Mesodermal cell (in vitro differentiated cells): Measurements from ENCODE around the gene ZNF491.
"Not testable (repeated sequence)": the region's sequence is repeated elsewhere in the genome, so short reads cannot be mapped to it uniquely, and the experiment has no call there.

Experiments
- H3K27ac ChIP-seq: 2 replicates; pipeline ENCODE4 v1.7.0; 2013; ENCODE audit warnings: mild to moderate bottlenecking, low read depth, low read length, moderate library complexity; ENCODE audit not compliant: severe bottlenecking
- H3K36me3 ChIP-seq: 2 replicates; pipeline ENCODE4 v1.7.1; 2013; ENCODE audit warnings: mild to moderate bottlenecking, low read length, moderate library complexity; ENCODE audit not compliant: control insufficient read depth, insufficient read depth
- H3K4me1 ChIP-seq: one replicate; pipeline ENCODE4 v1.7.1; 2013; ENCODE audit warnings: mild to moderate bottlenecking, low read length; ENCODE audit not compliant: insufficient read depth, control insufficient read depth, poor library complexity, severe bottlenecking
- H3K4me3 ChIP-seq: 2 replicates; pipeline ENCODE4 v1.7.0; 2013; ENCODE audit warnings: low read length, control low read depth, mild to moderate bottlenecking; ENCODE audit not compliant: insufficient read depth, poor library complexity, severe bottlenecking; ENCODE audit errors: extremely low read depth
- H3K9me3 ChIP-seq: 2 replicates; pipeline ENCODE4 v1.7.1; 2013; ENCODE audit warnings: mild to moderate bottlenecking, low read length, moderate library complexity; ENCODE audit not compliant: control insufficient read depth
- WGBS, 2 experiments: methylation state at CpG; one replicate each; pipeline ENCODE4 v1.1.5; 2013; ENCODE audit warnings: missing lambda C conversion rate in 2 of 2; ENCODE audit not compliant: insufficient coverage in 2 of 2; 5-methylcytosine and 5-hydroxymethylcytosine counted together

The ZNF491 gene

DNA sequence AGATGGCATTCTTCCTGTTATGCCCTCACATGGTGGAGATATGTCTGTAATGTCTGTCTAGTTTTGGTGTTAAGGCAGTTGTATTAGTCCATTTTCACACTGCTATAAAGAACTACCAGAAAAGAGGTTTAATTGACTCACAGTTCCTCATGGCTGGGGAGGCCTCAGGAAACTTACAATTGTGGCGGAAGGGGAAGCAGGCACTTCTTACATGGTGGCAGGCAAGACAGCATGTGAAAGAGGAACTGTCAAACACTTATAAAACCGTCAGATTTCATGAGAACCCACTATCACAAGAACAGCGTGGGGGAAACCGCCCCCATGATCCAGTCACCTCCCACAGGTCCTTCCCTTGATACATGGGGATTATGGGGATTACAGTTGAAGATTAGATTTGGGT lies 28.3 kb upstream of the ZNF491 start:
- Histone ChIP-seq H3K27ac (no peak overlapping the region), H3K36me3 (no peaks in the 10 kb centered on the region), H3K9me3 (peaks cover 27% of the 10 kb centered on the region), H3K4me1 (peaks cover 4% of the 10 kb centered on the region), H3K4me3 (no peak overlapping the region)
- WGBS, 2 experiments: 90% methylated on average over 1 to 2 of the region's 4 CpGs

DNA sequence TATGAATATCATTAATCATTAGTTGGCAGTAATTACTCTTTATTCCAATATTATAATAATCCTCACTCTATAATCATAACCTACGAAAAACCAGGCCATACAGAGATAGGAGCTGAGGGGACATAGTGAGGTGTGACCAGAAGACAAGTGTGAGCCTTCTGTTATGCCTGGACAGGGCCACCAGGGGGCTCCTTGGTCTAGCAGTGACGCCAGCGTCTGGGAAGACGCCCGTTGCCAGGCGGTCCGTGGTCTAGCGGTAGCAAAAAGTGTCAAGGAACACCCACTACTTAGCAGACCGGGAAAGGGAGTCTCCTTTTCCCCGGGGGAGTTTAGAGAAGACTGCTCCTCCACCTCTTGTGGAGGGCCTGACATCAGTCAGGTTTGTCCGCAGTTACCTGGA lies 26.8 kb upstream of the ZNF491 start:
- H3K9me3 ChIP-seq: peaks cover 25% of the 10 kb centered on the region
- not testable (repeated sequence) for H3K4me3 ChIP-seq
- WGBS, 2 experiments: 57 to 84% methylated on average over 6 to 9 of the region's 11 CpGs

DNA sequence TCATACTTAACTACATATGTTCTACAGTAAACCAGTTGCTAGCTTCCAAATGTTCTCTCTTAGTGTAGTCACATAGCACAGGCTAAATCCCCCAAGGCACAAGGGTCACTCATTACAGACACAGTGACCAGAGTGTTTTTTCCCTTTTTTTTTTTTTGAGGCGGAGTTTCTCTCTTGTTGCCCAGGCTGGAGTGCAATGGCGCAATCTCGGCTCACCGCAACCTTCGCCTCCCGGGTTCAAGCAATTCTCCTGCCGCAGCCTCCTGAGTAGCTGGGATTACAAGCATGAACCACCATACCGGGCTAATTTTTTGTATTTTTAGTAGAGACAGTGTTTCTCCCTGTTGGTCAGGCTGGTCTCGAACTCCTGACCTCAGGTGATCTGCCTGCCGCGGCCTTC lies 21.7 kb upstream of the ZNF491 start:
- H3K4me3 ChIP-seq, H3K27ac ChIP-seq, H3K4me1 ChIP-seq: not testable (repeated sequence)
- peaks cover 35% of the 10 kb centered on the region for H3K9me3 ChIP-seq
- 85 to 98% methylated on average over 8 to 11 of the region's 11 CpGs for WGBS, 2 experiments
- H3K36me3 ChIP-seq: peaks cover 34% of the 10 kb centered on the region

More for the DNA sequence above, 26.8 kb upstream of the ZNF491 start:
- not testable (repeated sequence) for H3K36me3 ChIP-seq, H3K27ac ChIP-seq, H3K4me1 ChIP-seq

DNA sequence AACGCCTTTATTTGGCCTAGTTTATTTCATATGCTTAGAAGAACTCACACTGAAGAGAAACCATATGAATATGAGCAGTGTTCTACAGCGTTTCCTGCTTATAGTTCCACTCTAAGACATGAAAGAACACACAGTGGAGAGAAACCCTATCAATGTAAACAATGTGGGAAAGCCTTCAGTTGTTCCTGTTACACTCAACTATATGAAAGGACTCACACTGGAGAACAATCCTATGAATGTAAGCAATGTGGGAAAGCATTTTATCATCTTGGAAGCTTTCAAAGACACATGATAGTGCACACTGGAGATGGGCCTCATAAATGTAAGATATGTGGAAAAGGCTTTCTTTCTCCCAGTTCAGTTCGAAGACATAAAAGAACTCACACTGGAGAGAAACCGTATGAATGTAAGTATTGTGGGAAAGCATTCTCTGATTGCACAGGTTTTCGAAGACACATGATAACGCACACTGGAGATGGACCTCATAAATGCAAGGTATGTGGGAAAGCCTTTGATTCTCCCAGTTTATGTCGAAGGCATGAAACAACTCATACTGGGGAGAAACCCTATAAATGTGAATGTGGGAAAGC lies 17.8 kb upstream of the ZNF491 start:
- H3K9me3 ChIP-seq: peaks cover 50% of the 10 kb centered on the region
- no peaks in the 10 kb centered on the region for H3K4me1 ChIP-seq
- H3K36me3 ChIP-seq: peaks cover 47% of the 10 kb centered on the region
- no peak overlapping the region for H3K4me3 ChIP-seq
- H3K27ac ChIP-seq: no peak overlapping the region
- 87 to 97% methylated on average over 5 to 6 of the region's 7 CpGs for WGBS, 2 experiments

GRCh38 chr19:11781295-11782057 lies 16.8 kb upstream of the ZNF491 start:
- H3K4me3 ChIP-seq: no peak overlapping the region
- 93 to 96% methylated on average over 3 to 4 of the region's 5 CpGs for WGBS, 2 experiments
- H3K4me1 ChIP-seq: no peaks in the 10 kb centered on the region
- peaks cover 50% of the 10 kb centered on the region for H3K9me3 ChIP-seq
- no peak overlapping the region for H3K27ac ChIP-seq
- H3K36me3 ChIP-seq: peaks cover 47% of the 10 kb centered on the region

GRCh38 chr19:11783767-11784166 lies 14.6 kb upstream of the ZNF491 start:
- no CpG with 5 or more reads among the region's 1 CpG for WGBS, 2 experiments
- peaks cover 54% of the 10 kb centered on the region for H3K9me3 ChIP-seq
- peaks cover 41% of the 10 kb centered on the region for H3K36me3 ChIP-seq
- H3K4me3 ChIP-seq: no peak overlapping the region
- H3K27ac ChIP-seq: no peak overlapping the region
- H3K4me1 ChIP-seq: no peaks in the 10 kb centered on the region

DNA sequence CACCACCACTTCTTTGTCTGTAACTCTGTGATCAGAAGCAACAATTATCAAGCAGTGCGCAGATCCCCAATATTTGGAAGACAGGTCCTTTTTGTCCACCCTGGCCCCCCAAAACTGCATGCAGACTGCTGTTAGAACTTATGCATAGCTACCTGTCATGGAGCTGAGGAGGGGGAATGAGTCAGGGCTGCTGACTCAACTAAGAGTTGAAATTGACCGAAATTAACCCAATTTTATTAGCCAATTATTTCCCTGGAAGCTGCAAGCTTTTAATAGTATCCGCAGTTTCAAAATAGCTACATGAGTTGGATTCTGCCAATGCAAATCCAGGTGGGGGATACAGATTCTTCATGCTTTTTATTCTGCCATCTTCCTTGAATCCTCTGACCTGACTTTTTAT lies 14.0 kb upstream of the ZNF491 start:
- H3K27ac ChIP-seq: no peak overlapping the region
- no peak overlapping the region for H3K4me3 ChIP-seq
- peaks cover 53% of the 10 kb centered on the region for H3K9me3 ChIP-seq
- 81 to 100% methylated on average over 2 to 3 of the region's 3 CpGs for WGBS, 2 experiments
- peaks cover 35% of the 10 kb centered on the region for H3K36me3 ChIP-seq
- no peaks in the 10 kb centered on the region for H3K4me1 ChIP-seq

- WGBS, 2 experiments: 90 to 91% methylated on average over 2 to 3 of the region's 3 CpGs
- no peak overlapping the region for H3K4me3 ChIP-seq
- no peak overlapping the region for H3K27ac ChIP-seq
- peaks cover 7% of the 10 kb centered on the region for H3K36me3 ChIP-seq
- peaks cover 34% of the 10 kb centered on the region for H3K9me3 ChIP-seq
- H3K4me1 ChIP-seq: no peaks in the 10 kb centered on the region
Observed at GRCh38 chr19:11787536-11787935, 10.8 kb upstream of the ZNF491 start.

DNA sequence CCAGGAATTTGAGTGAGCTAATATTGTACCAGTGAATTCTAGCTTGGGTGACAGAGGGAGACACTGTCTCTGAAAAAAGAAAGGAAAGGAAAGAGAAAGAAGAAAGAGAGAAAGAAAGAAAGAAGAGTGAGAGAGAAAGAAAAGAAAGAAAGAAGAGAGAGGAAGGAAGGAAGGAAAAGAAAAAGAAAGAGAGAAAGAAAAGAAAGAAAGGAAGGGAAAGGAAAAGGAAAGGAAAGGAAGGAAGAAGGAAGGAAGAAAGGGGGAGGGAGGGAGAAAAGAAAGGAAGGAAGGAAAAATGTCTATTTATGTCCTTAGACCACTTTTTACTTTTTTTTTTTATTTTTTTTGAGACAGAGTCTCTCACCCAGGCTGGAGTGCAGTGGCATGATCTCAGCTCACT lies 5.4 kb upstream of the ZNF491 start:
- H3K36me3 ChIP-seq: no peaks in the 10 kb centered on the region
- peaks cover 9% of the 10 kb centered on the region for H3K9me3 ChIP-seq
- peaks cover 6% of the 10 kb centered on the region for H3K4me1 ChIP-seq
- H3K4me3 ChIP-seq: no peak overlapping the region
- H3K27ac ChIP-seq: no peak overlapping the region

DNA sequence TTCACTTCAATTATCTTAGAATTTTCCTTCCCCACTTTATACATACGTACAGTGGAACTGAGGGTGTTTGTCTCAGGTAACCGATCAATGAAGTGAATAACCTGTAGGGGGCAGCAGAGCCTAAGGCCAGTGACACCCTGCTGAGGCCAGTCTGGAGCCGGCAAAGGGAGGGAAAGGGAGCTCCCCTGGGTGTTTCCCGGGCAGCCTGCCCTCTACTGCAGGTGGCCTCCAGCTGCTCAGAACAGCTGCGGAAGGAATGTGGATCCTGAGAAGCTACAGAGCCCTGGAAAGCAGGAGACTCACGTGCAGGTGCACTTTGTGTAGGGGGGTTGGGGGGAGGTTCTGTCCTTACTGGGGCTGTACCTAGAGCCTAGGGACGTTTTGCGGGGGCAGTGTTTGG lies 832 bp upstream of the ZNF491 start:
- Histone ChIP-seq H3K9me3 (peaks cover under 1% of the 10 kb centered on the region), H3K36me3 (no peaks in the 10 kb centered on the region), H3K27ac (no peak overlapping the region), H3K4me3 (no peak overlapping the region), H3K4me1 (peaks cover 6% of the 10 kb centered on the region)
- WGBS, 2 experiments: 17 to 30% methylated on average over 6 to 7 of the region's 8 CpGs

DNA sequence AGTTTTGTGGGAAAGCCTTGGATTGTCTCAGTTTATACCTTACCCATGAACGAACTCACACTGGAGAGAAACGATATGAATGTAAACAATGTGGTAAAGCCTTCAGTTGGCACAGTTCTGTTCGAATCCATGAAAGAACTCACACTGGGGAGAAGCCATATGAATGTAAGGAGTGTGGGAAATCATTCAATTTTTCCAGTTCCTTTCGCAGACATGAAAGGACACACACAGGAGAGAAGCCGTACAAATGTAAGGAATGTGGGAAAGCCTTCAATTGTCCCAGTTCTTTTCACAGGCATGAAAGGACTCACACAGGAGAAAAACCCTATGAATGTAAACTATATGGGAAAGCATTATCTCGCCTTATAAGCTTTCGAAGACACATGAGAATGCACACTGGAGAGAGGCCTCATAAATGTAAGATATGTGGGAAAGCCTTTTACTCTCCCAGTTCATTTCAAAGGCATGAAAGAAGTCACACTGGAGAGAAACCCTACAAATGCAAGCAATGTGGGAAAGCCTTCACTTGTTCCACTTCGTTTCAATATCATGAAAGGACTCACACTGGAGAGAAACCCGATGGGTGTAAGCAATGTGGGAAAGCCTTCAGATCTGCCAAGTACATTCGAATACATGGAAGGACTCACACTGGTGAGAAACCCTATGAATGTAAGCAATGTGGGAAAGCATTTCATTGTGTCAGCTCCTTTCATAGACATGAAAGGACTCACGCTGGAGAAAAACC lies 8.2 kb downstream of the ZNF491 start:
- Histone ChIP-seq H3K36me3 (peaks cover 13% of the 10 kb centered on the region), H3K4me1 (no peaks in the 10 kb centered on the region), H3K9me3 (peaks cover 38% of the 10 kb centered on the region), H3K4me3 (no peak overlapping the region), H3K27ac (no peak overlapping the region)
- 85 to 92% methylated on average over 5 to 8 of the region's 11 CpGs for WGBS, 2 experiments
